COLO829 (cell line): Measurements from ENCODE around the gene ANXA11.

Source experiments
- DNase-seq: peaks from one replicate; pipeline ENCODE4 v3.0.0; 2012; ENCODE audit warnings: low spot score

The ANXA11 gene

GRCh38 chr10:80187465-80188409 lies 17.6 kb downstream of the ANXA11 start:
- no peak for DNase-seq

GRCh38 chr10:80187060-80187459 lies 18.3 kb downstream of the ANXA11 start:
- DNase-seq: no peak

GRCh38 chr10:80186364-80187012 lies 18.8 kb downstream of the ANXA11 start:
- DNase-seq: peak; percentile 22

- DNase-seq: no peak
Measured at GRCh38 chr10:80185578-80186299, 19.6 kb downstream of the ANXA11 start.

GRCh38 chr10:80184291-80184690 lies 21.0 kb downstream of the ANXA11 start:
- no peak for DNase-seq

GRCh38 chr10:80183436-80183835 lies 21.9 kb downstream of the ANXA11 start:
- DNase-seq: no peak

- no peak for DNase-seq
Measured at GRCh38 chr10:80182986-80183385, 22.4 kb downstream of the ANXA11 start.

GRCh38 chr10:80177781-80178636 lies 27.3 kb downstream of the ANXA11 start:
- no peak for DNase-seq

- DNase-seq: no peak
Measured at GRCh38 chr10:80176526-80176925, 28.8 kb downstream of the ANXA11 start.

- DNase-seq: no peak
Measured at GRCh38 chr10:80174641-80175395, 30.5 kb downstream of the ANXA11 start.

GRCh38 chr10:80173466-80173865 lies 31.9 kb downstream of the ANXA11 start:
- DNase-seq: no peak

GRCh38 chr10:80172896-80173295 lies 32.4 kb downstream of the ANXA11 start:
- DNase-seq: no peak

- DNase-seq: no peak
Measured at GRCh38 chr10:80171248-80171660, 34.1 kb downstream of the ANXA11 start.

- DNase-seq: no peak
Measured at GRCh38 chr10:80170641-80171040, 34.7 kb downstream of the ANXA11 start.

GRCh38 chr10:80170026-80170425 lies 35.3 kb downstream of the ANXA11 start:
- no peak for DNase-seq

- DNase-seq: no peak
Measured at GRCh38 chr10:80168679-80169380, 36.5 kb downstream of the ANXA11 start.

- DNase-seq: no peak
Measured at GRCh38 chr10:80168162-80168511, 37.2 kb downstream of the ANXA11 start.

- no peak for DNase-seq
Measured at GRCh38 chr10:80167471-80168161, 37.7 kb downstream of the ANXA11 start.

GRCh38 chr10:80166581-80167470 lies 38.5 kb downstream of the ANXA11 start:
- no peak for DNase-seq
